HepG2 (cell line): ENCODE measurements around the gene IL32. TPM values are rescaled to one million over a fixed set of nuclear protein-coding genes. Genes with fewer than 3 reads are reported as not detected.

Source experiments
- ATF1 ChIP-seq: IDR thresholded peaks from 2 replicates; pipeline ENCODE4 v1.6.1; 2016; ENCODE audit warnings: mild to moderate bottlenecking, control low read depth
- BHLHE40 ChIP-seq: IDR thresholded peaks from 2 replicates; pipeline ENCODE4 v1.6.1; 2011; ENCODE audit warnings: low read length, improper control_type of control experiment
- EED ChIP-seq: sonication (generic); formaldehyde crosslinking; IDR thresholded peaks from 2 replicates; pipeline ENCODE4 v1.5.0; 2020; ENCODE audit warnings: mild to moderate bottlenecking, missing genetic modification reagents
- FIP1L1 ChIP-seq: fragments of 200-400 bp; formaldehyde crosslinking; IDR thresholded peaks from 2 replicates; pipeline ENCODE4 v1.6.1; 2018; ENCODE audit warnings: low read depth, mild to moderate bottlenecking, low read length, moderate library complexity, borderline replicate concordance; ENCODE audit not compliant: insufficient read depth
- FOXC1 ChIP-seq: sonication (generic); formaldehyde crosslinking; IDR thresholded peaks from 2 replicates; pipeline ENCODE4 v1.8.0; 2022; ENCODE audit warnings: mild to moderate bottlenecking, missing genetic modification reagents, borderline replicate concordance
- LCORL ChIP-seq, 2 experiments: fragments of 450-650 bp in 1 of 2; sonication (generic) in 1 of 2; formaldehyde crosslinking in 1 of 2; IDR thresholded peaks; 2 replicates each; pipeline versions ENCODE4 v1.5.0 to v1.6.1; 2017 to 2020; ENCODE audit warnings: antibody characterized with exemption in 1 of 2, missing genetic modification reagents in 1 of 2
- MAFF ChIP-seq: IDR thresholded peaks from 2 replicates; pipeline ENCODE4 v1.6.1; 2011; ENCODE audit warnings: low read depth, low read length, improper control_type of control experiment
- SALL1 ChIP-seq: sonication (generic); formaldehyde crosslinking; IDR thresholded peaks from 2 replicates; pipeline ENCODE4 v1.8.0; 2022; ENCODE audit warnings: mild to moderate bottlenecking, missing genetic modification reagents
- SP140L ChIP-seq: sonication (generic); formaldehyde crosslinking; IDR thresholded peaks from 2 replicates; pipeline ENCODE4 v1.4.0; 2020; ENCODE audit warnings: missing genetic modification reagents, borderline replicate concordance
- SP4 ChIP-seq: sonication (generic); formaldehyde crosslinking; IDR thresholded peaks from 2 replicates; pipeline ENCODE4 v1.8.1; 2023; ENCODE audit warnings: mild to moderate bottlenecking, missing genetic modification reagents
- TFDP1 ChIP-seq: IDR thresholded peaks from 2 replicates; pipeline ENCODE4 v1.6.1; 2016; ENCODE audit warnings: missing compliant biosample characterization, missing genetic modification reagents, borderline replicate concordance
- ZNF225 ChIP-seq: sonication (generic); formaldehyde crosslinking; IDR thresholded peaks from 2 replicates; pipeline ENCODE4 v1.4.0; 2020; ENCODE audit warnings: mild to moderate bottlenecking, missing genetic modification reagents
- ZNF572 ChIP-seq: sonication (generic); formaldehyde crosslinking; IDR thresholded peaks from 2 replicates; pipeline ENCODE4 v1.5.1; 2020; ENCODE audit warnings: mild to moderate bottlenecking, missing genetic modification reagents
- ZNF687 ChIP-seq: sonication (generic); formaldehyde crosslinking; IDR thresholded peaks from 2 replicates; pipeline ENCODE4 v1.5.1; 2020; ENCODE audit warnings: mild to moderate bottlenecking, missing genetic modification reagents, moderate library complexity
- ZNF788 ChIP-seq: sonication (generic); formaldehyde crosslinking; IDR thresholded peaks from 2 replicates; pipeline ENCODE4 v1.5.0; 2020; ENCODE audit warnings: mild to moderate bottlenecking, missing genetic modification reagents, borderline replicate concordance
- polyA plus RNA-seq, 8 experiments: library from polyadenylated mRNA; depleted of rRNA in 3 of 8; stranded (reverse) in 7 of 8; unstranded in 1 of 8; fragments of >200 nt; fragmentation: Illumina TruSeq in 4 of 8; extraction: Trizol in 4 of 8; gene quantifications; 2 replicates each; pipeline versions ENCODE4 v1.2.1 to v1.2.3, GENCODE V29; 2011 to 2016; ENCODE audit warnings: low read depth in 4 of 8, missing spikeins in 1 of 8, mixed read lengths in 1 of 8; ENCODE audit not compliant: insufficient read depth in 1 of 8
- total RNA-seq, 5 experiments: library from RNA; depleted of rRNA; stranded (reverse); fragments of >200 nt; fragmentation: Illumina TruSeq; extraction: Trizol; gene quantifications; 2 replicates each; pipeline ENCODE4 v1.2.3, GENCODE V29; 2016; ENCODE audit warnings: low read depth in 1 of 5

The IL32 gene
- total and polyA plus RNA-seq, 2 of the 13 experiments (the other 11 are each of a cell fraction or from before 2014, with no cell fraction given) = 115 to 165 TPM

GRCh38 chr16:3099732-3100499 is 34.5 kb downstream of the IL32 start (continued):
- peak; percentile 57; the same call in 1 of the 2 replicates for TF ChIP-seq TFDP1 (CRISPR knock-in tag)
- peak; percentile 75 for TF ChIP-seq ZNF687 (CRISPR knock-in tag)
- TF ChIP-seq MAFF = no peak
- TF ChIP-seq ATF1 (CRISPR knock-in tag) = no peak
- TF ChIP-seq ZNF572 (CRISPR knock-in tag) = 0 out of 2 replicates have a peak, but pooled peaks have one; percentile 16
- TF ChIP-seq FOXC1 (CRISPR knock-in tag) = 0 out of 2 replicates have a peak, but pooled peaks have one; percentile 25
- TF ChIP-seq FIP1L1 = no peak
- TF ChIP-seq BHLHE40 = no peak
- TF ChIP-seq SP140L (CRISPR knock-in tag) = no peak
- TF ChIP-seq ZNF788 (CRISPR knock-in tag) = peak; percentile 37; the same call in 1 of the 2 replicates
- 0 out of 2 replicates have a peak, but pooled peaks have one; percentile 32 for TF ChIP-seq ZNF225 (CRISPR knock-in tag)
- TF ChIP-seq SALL1 (CRISPR knock-in tag) = 0 out of 2 replicates have a peak, but pooled peaks have one; percentile 17
- TF ChIP-seq LCORL (IDR thresholded peaks at IDR 0.05) = no peak
- TF ChIP-seq LCORL (CRISPR knock-in tag; IDR thresholded peaks at IDR 0.05) = 0 out of 2 replicates have a peak, but pooled peaks have one; percentile 43
- peak; percentile 67; the same call in 1 of the 2 replicates for TF ChIP-seq SP4
- TF ChIP-seq EED (CRISPR knock-in tag) = 0 out of 2 replicates have a peak, but pooled peaks have one; percentile 27
